ENCODE measurements around the gene SEC23B. TPM values are rescaled to one million over a fixed set of nuclear protein-coding genes. Genes with fewer than 3 reads are reported as not detected.

Gene SEC23B
- total and polyA plus RNA-seq, 2 of the 8 experiments (the other 6 are each of a cell fraction or from before 2014, with no cell fraction given): 53.3 to 62.8 TPM

DNA sequence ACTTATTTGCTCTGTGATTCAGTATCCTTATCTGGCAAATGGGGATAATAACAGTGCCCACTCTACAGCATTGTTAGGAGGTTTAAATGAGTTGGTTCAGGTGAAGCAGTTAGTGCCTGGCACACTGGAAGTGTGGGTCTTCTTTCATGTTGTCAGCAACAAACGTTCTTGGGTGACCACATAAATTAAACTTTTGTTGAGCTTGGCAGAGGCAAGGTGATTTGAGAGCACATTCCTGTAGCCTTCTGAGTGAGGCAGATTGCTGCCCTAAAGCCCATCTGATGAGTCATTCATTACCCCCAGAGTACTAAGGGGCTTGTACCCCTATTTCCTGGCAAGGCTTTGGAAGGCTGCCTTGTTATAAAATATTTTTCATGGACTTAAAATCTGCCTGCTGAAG, 25.8 kb downstream of the SEC23B start:
- H3K4me1 ChIP-seq (replicated peaks in 1 of 4; ENCODE audit: control insufficient read depth in 3 of 4, insufficient read depth in 4 of 4, low read length in 3 of 4): no peaks in the 10 kb centered on the region
- H3K4me3 ChIP-seq (ENCODE audit: extremely low read depth in 1 of 4, insufficient read depth in 2 of 4, low read depth in 3 of 4, low read length in 4 of 4): no peak overlapping the region
- no peak overlapping the region for H2BK5ac ChIP-seq (ENCODE audit: low read depth, low read length)
- H3K9ac ChIP-seq (replicated peaks in 1 of 4; ENCODE audit: extremely low read depth in 1 of 4, low read depth in 3 of 4, low read length in 3 of 4): no peak overlapping the region
- no peak overlapping the region for H3K4ac ChIP-seq (replicated peaks; ENCODE audit: insufficient read length, low read depth, low read length)
- no peak overlapping the region for H2BK20ac ChIP-seq (ENCODE audit: low read length)
- no peak overlapping the region for H2BK15ac ChIP-seq (ENCODE audit: low read length)
- H2AK5ac ChIP-seq (ENCODE audit: low read depth, low read length): no peak overlapping the region
- peaks cover 16 to 58% (median 52%) of the 10 kb centered on the region in 4 experiments for H3K36me3 ChIP-seq (ENCODE audit: control insufficient read depth in 2 of 4, insufficient read depth in 4 of 4, low read length in 3 of 4)
- DNase-seq (ENCODE audit: low read depth in 1 of 2, low spot score in 2 of 2) (no peak), FAIRE-seq (no peak)
- 88% methylated on average over 1 of the region's 1 CpG; no CpG with 5 or more reads in 1 of the 2 experiments for WGBS, 2 experiments (ENCODE audit: extremely low coverage in 1 of 2, insufficient coverage in 1 of 2, insufficient read length in 1 of 2, insufficient replicate concordance in 2 of 2, low coverage in 1 of 2, low lambda C conversion rate in 2 of 2, missing lambda C conversion rate in 1 of 2)
- H3K23ac ChIP-seq (ENCODE audit: insufficient read length): no peak overlapping the region
- no peaks in the 10 kb centered on the region; the same call in none of the 2 replicates for H3K79me1 ChIP-seq (ENCODE audit: low read depth, low read length)
- H3K27ac ChIP-seq (ENCODE audit: low read depth, low read length): no peak overlapping the region
- H2BK120ac ChIP-seq (replicated peaks; ENCODE audit: low read depth, low read length): no peak overlapping the region
- H4K20me1 ChIP-seq (replicated peaks in 1 of 2; ENCODE audit: control insufficient read depth in 1 of 2, insufficient read depth in 2 of 2, low read length in 2 of 2): peaks cover 2% of the 10 kb centered on the region in 2 experiments
- no peaks in the 10 kb centered on the region for H3K23me2 ChIP-seq (ENCODE audit: low read depth, low read length)
- H4K91ac ChIP-seq (replicated peaks; ENCODE audit: insufficient read length, low read length): no peak overlapping the region
- TF ChIP-seq TAF1 (IDR thresholded peaks at IDR 0.05; ENCODE audit: low read depth, low read length): no peak
- no peak for TF ChIP-seq SRF (IDR thresholded peaks at IDR 0.05; ENCODE audit: low read depth, low read length)
- TF ChIP-seq YY1 (IDR thresholded peaks at IDR 0.05; ENCODE audit: low read depth, low read length): no peak
- TF ChIP-seq, protein P1, sequence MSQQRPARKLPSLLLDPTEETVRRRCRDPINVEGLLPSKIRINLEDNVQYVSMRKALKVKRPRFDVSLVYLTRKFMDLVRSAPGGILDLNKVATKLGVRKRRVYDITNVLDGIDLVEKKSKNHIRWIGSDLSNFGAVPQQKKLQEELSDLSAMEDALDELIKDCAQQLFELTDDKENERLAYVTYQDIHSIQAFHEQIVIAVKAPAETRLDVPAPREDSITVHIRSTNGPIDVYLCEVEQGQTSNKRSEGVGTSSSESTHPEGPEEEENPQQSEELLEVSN (IDR thresholded peaks at IDR 0.05): no peak
- TF ChIP-seq CREB1 (IDR thresholded peaks at IDR 0.05): no peak
- no peak for TF ChIP-seq RXRA (IDR thresholded peaks at IDR 0.05; ENCODE audit: insufficient read depth, low read depth, low read length)
- H4K8ac ChIP-seq (ENCODE audit: extremely low read depth, insufficient read depth, low read length): no peak overlapping the region
- no peak overlapping the region for H3K4me2 ChIP-seq (ENCODE audit: insufficient read depth in 1 of 2, low read depth in 2 of 2, low read length in 2 of 2)
- ChIA-PET CTCF (ENCODE audit: partially characterized antibody) (no interaction called here), POLR2A (ENCODE audit: partially characterized antibody) (no interaction called here)
- H2BK12ac ChIP-seq (ENCODE audit: low read depth, low read length): no peak overlapping the region
- H2AFZ ChIP-seq (ENCODE audit: low read length): no peak overlapping the region
- no peak overlapping the region for H4K5ac ChIP-seq (ENCODE audit: insufficient read length, low read depth, low read length)
- H3K79me2 ChIP-seq (ENCODE audit: control insufficient read depth in 1 of 2, insufficient read depth in 2 of 2, low read length in 2 of 2): no peaks in the 10 kb centered on the region
- H3K14ac ChIP-seq (ENCODE audit: insufficient read length): no peak overlapping the region
- H3K27me3 ChIP-seq (replicated peaks in 1 of 4; ENCODE audit: control insufficient read depth in 3 of 4, extremely low read depth in 1 of 4, insufficient read depth in 3 of 4, low read length in 3 of 4): no peaks in the 10 kb centered on the region
- H3K18ac ChIP-seq (ENCODE audit: extremely low read depth, low read length): no peak overlapping the region
- no peaks in the 10 kb centered on the region for H3K9me3 ChIP-seq (ENCODE audit: insufficient read depth in 2 of 2, low read depth in 1 of 2, low read length in 1 of 2)
- no peak overlapping the region for H3K56ac ChIP-seq (replicated peaks; ENCODE audit: insufficient read length, low read depth, low read length)

All from H1 (cell line).